B cell (primary cell): ENCODE data around the gene USP17L26. TPM values are rescaled to one million over a fixed set of nuclear protein-coding genes. Genes with fewer than 3 reads are reported as not detected.
"Not testable (repeated sequence)": the region's sequence is repeated elsewhere in the genome, so short reads cannot be mapped to it uniquely, and the experiment has no call there.

ENCODE experiments used
- ATAC-seq: fragments of 200-7000 bp; cut with Tn5 transposase; one replicate; pipeline ENCODE4 v1.10.0; 2021; ENCODE audit warnings: low read depth, mild to moderate bottlenecking, moderate number of reproducible peaks, moderate library complexity
- CTCF ChIA-PET: fragments of 350-600 bp; sonication (Branson Sonifier 250); formaldehyde crosslinking; loops from one replicate; lab custom pipeline; 2021; ENCODE audit warnings: antibody characterized with exemption, inconsistent platforms; lab: Charles Lee
- POLR2A ChIA-PET: fragments of 350-600 bp; sonication (Branson Sonifier 250); formaldehyde crosslinking; loops from one replicate; lab custom pipeline; 2021; ENCODE audit warnings: antibody characterized with exemption; lab: Charles Lee
- DNase-seq: peaks from one replicate; pipeline ENCODE4 v3.0.0; 2013
- H2AFZ ChIP-seq: 2 replicates; pipeline ENCODE4 v1.6.1; 2012; ENCODE audit warnings: mild to moderate bottlenecking, low read depth, low read length; ENCODE audit not compliant: insufficient read depth, poor library complexity, severe bottlenecking
- H3K27ac ChIP-seq, 2 donors: 1 replicate in 1 of 2; 2 replicates in 1 of 2; pipeline ENCODE4 v1.5.1; 2012 to 2013; ENCODE audit warnings: low read length in 2 of 2, mild to moderate bottlenecking in 2 of 2, moderate library complexity in 1 of 2
- H3K27me3 ChIP-seq, 4 experiments: fragments of 200-600 bp in 1 of 4; sonication (generic) in 1 of 4; replicated peaks in 1 of 4; 1 replicate in 2 of 4; 2 replicates in 2 of 4; pipeline versions ENCODE4 v1.6.1 to v1.7.0; 2013 to 2016; ENCODE audit warnings: low read length in 3 of 4, mild to moderate bottlenecking in 2 of 4, mixed read lengths in 1 of 4, moderate library complexity in 1 of 4; ENCODE audit not compliant: insufficient read depth in 4 of 4, control insufficient read depth in 3 of 4; ENCODE audit errors: control extremely low read depth in 1 of 4
- H3K36me3 ChIP-seq, 2 experiments: replicated peaks in 1 of 2; 1 replicate in 1 of 2; 2 replicates in 1 of 2; pipeline versions ENCODE4 v1.6.1 to v1.7.1; 2013; ENCODE audit warnings: low read length in 1 of 2; ENCODE audit not compliant: insufficient read depth in 2 of 2, control insufficient read depth in 1 of 2; ENCODE audit errors: control extremely low read depth in 1 of 2, extremely low read depth in 1 of 2
- H3K4me1 ChIP-seq, 2 donors: fragments of 200-600 bp in 1 of 2; sonication (generic) in 1 of 2; 1 replicate in 1 of 2; 2 replicates in 1 of 2; pipeline versions ENCODE4 v1.5.1 to v1.6.1; 2013 to 2017; ENCODE audit warnings: low read length in 2 of 2; ENCODE audit not compliant: control insufficient read depth in 2 of 2, insufficient read depth in 2 of 2
- H3K4me2 ChIP-seq: replicated peaks from 2 replicates; pipeline ENCODE3; 2012; ENCODE audit warnings: mild to moderate bottlenecking, low read depth, low read length; ENCODE audit not compliant: poor library complexity, severe bottlenecking
- H3K4me3 ChIP-seq, 5 experiments: fragments of 200-600 bp in 1 of 5; sonication (generic) in 1 of 5; 1 replicate in 3 of 5; 2 replicates in 2 of 5; pipeline versions ENCODE4 v1.5.1 to v1.7.0; 2011 to 2016; ENCODE audit warnings: low read length in 4 of 5, mild to moderate bottlenecking in 4 of 5, low read depth in 2 of 5, control low read depth in 1 of 5, moderate library complexity in 1 of 5; ENCODE audit not compliant: insufficient read depth in 1 of 5; ENCODE audit errors: control extremely low read depth in 1 of 5, extremely low read depth in 1 of 5
- H3K79me2 ChIP-seq: fragments of 200-600 bp; sonication (generic); one replicate; pipeline ENCODE4 v1.6.0; 2016; ENCODE audit warnings: low read length; ENCODE audit not compliant: control insufficient read depth, insufficient read depth
- H3K9ac ChIP-seq: fragments of 200-600 bp; sonication (generic); 2 replicates; pipeline ENCODE4 v1.6.1; 2017; ENCODE audit warnings: mild to moderate bottlenecking, low read length, moderate library complexity
- H3K9me3 ChIP-seq, 3 donors: one replicate each; pipeline versions ENCODE4 v1.6.1 to v1.7.1; 2013; ENCODE audit warnings: low read length in 2 of 3; ENCODE audit not compliant: control insufficient read depth in 2 of 3, insufficient read depth in 1 of 3; ENCODE audit errors: control extremely low read depth in 1 of 3
- H4K20me1 ChIP-seq: 2 replicates; pipeline ENCODE4 v1.6.0; 2012; ENCODE audit warnings: mild to moderate bottlenecking, low read length; ENCODE audit not compliant: insufficient read depth, control insufficient read depth, poor library complexity, severe bottlenecking
- H3K27ac Mint-ChIP-seq: one replicate; pipeline ENCODE4 v1.8.0; 2021; ENCODE audit warnings: mixed read lengths
- H3K27me3 Mint-ChIP-seq: one replicate; pipeline ENCODE4 v1.8.0; 2021; ENCODE audit warnings: mixed read lengths
- H3K4me1 Mint-ChIP-seq: one replicate; pipeline ENCODE4 v1.8.0; 2021; ENCODE audit warnings: mixed read lengths
- H3K4me3 Mint-ChIP-seq: one replicate; pipeline ENCODE4 v1.8.0; 2021; ENCODE audit warnings: mixed read lengths
- H3K9me3 Mint-ChIP-seq: one replicate; pipeline ENCODE4 v1.8.0; 2022; ENCODE audit warnings: mixed read lengths; ENCODE audit not compliant: insufficient read depth
- WGBS: methylation state at CpG from one replicate; pipeline ENCODE4 v1.1.5; 2013; ENCODE audit warnings: missing lambda C conversion rate; ENCODE audit not compliant: insufficient coverage; 5-methylcytosine and 5-hydroxymethylcytosine counted together
- intact Hi-C: fragments of 100-400 bp; cut with micrococcal nuclease; formaldehyde crosslinking; loops from one replicate; pipeline ENCODE4 v1.10.0; 2022
- polyA minus RNA-seq: library from RNA; depleted of rRNA, polyadenylated mRNA; stranded (reverse); fragments of >200 nt; gene quantifications from 2 replicates; pipeline ENCODE4 v1.2.3, GENCODE V29; 2012
- polyA plus RNA-seq: library from polyadenylated mRNA; depleted of rRNA; stranded (reverse); fragments of >200 nt; gene quantifications from 2 replicates; pipeline ENCODE4 v1.2.3, GENCODE V29; 2012
- total RNA-seq, 2 donors: library from RNA; stranded (reverse); fragments of 120-200 nt in 1 of 2; gene quantifications; 1 replicate in 1 of 2; 2 replicates in 1 of 2; pipeline versions ENCODE4 v1.2.3 to v1.2.4, GENCODE V29; 2013 to 2022

USP17L26 gene
- not detected in 2 replicates for total RNA-seq
- not detected for total RNA-seq (2013)
- polyA plus RNA-seq, result not detected in 2 replicates
- polyA minus RNA-seq, result not detected in 2 replicates

DNA sequence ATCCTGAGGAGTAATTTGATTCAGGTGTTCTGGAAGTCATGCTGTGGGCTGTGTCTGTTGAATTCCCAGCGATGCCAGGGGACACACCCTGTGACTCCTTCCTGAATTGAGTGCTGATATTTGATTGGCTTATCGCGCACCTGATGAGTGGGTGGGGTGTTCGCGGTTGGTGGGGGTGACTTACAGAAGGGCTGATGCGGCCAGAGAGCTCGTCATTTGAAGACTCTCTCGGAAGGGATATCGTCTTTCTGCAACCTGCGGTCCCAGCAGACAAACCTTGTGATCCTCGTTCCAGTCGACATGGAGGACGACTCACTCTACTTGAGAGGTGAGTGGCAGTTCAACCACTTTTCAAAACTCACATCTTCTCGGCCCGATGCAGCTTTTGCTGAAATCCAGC lies at the start of gene USP17L26:
Gene USP17L26 (plus strand): TSS at position 301 of the 400 bp plus-strand sequence. CDS start 0 bp downstream, at position 301.
- WGBS, result no CpG with 5 or more reads among the region's 15 CpGs
- H3K4me1 Mint-ChIP-seq, H3K9me3 ChIP-seq, H3K4me3 ChIP-seq, H3K27ac ChIP-seq, H3K4me1 ChIP-seq, H2AFZ ChIP-seq, H3K27me3 Mint-ChIP-seq, H3K27me3 ChIP-seq, H3K4me3 Mint-ChIP-seq, H3K79me2 ChIP-seq, H3K27ac Mint-ChIP-seq, POLR2A ChIA-PET, H3K9ac ChIP-seq, intact Hi-C loops, ATAC-seq, H4K20me1 ChIP-seq, DNase-seq, H3K36me3 ChIP-seq, H3K9me3 Mint-ChIP-seq, CTCF ChIA-PET, H3K4me2 ChIP-seq: not testable (repeated sequence)

DNA sequence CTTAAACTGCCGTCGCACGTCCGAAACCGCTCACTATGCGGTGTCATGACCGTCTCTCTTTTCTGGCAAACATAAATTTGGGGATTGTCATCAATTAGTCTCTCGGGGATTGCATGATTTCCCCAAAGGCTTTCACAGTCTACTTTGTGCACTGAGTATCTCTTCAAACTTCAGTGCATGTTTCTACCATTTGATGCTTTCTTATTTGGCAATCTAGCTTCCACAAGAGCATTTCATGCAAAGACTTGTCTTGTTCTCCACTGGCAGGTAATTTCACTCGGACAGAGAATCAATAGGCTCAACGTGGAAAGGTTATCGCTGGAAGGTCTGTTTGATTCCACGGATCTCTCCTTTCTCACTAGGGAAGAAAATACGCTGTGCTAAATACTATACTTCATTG lies 10.3 kb upstream of the USP17L26 start:
- H3K27ac Mint-ChIP-seq, H3K9ac ChIP-seq, H3K9me3 Mint-ChIP-seq, H3K36me3 ChIP-seq, H4K20me1 ChIP-seq, H3K27ac ChIP-seq, H3K4me3 ChIP-seq, H3K79me2 ChIP-seq, H3K9me3 ChIP-seq, POLR2A ChIA-PET, H3K27me3 Mint-ChIP-seq, H2AFZ ChIP-seq, intact Hi-C loops, H3K4me2 ChIP-seq, CTCF ChIA-PET, H3K4me1 Mint-ChIP-seq, DNase-seq, H3K4me1 ChIP-seq, ATAC-seq, H3K27me3 ChIP-seq, H3K4me3 Mint-ChIP-seq: not testable (repeated sequence)
- no CpG with 5 or more reads among the region's 13 CpGs for WGBS

DNA sequence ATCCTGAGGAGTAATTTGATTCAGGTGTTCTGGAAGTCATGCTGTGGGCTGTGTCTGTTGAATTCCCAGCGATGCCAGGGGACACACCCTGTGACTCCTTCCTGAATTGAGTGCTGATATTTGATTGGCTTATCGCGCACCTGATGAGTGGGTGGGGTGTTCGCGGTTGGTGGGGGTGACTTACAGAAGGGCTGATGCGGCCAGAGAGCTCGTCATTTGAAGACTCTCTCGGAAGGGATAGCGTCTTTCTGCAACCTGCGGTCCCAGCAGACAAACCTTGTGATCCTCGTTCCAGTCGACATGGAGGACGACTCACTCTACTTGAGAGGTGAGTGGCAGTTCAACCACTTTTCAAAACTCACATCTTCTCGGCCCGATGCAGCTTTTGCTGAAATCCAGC lies 9.6 kb upstream of the USP17L26 start, which contains the start of gene USP17L24:
Gene USP17L24 (plus strand): TSS at position 301 of the 400 bp plus-strand sequence. CDS start 0 bp downstream, at position 301.
- H3K27me3 Mint-ChIP-seq, H3K79me2 ChIP-seq, H2AFZ ChIP-seq, CTCF ChIA-PET, H3K4me3 ChIP-seq, H3K9ac ChIP-seq, H3K4me1 ChIP-seq, ATAC-seq, H3K36me3 ChIP-seq, H3K9me3 ChIP-seq, H3K27ac Mint-ChIP-seq, H3K4me2 ChIP-seq, H4K20me1 ChIP-seq, H3K27ac ChIP-seq, H3K27me3 ChIP-seq, intact Hi-C loops, DNase-seq, POLR2A ChIA-PET, H3K4me3 Mint-ChIP-seq, H3K4me1 Mint-ChIP-seq, H3K9me3 Mint-ChIP-seq: not testable (repeated sequence)
- WGBS, result no CpG with 5 or more reads among the region's 15 CpGs

DNA sequence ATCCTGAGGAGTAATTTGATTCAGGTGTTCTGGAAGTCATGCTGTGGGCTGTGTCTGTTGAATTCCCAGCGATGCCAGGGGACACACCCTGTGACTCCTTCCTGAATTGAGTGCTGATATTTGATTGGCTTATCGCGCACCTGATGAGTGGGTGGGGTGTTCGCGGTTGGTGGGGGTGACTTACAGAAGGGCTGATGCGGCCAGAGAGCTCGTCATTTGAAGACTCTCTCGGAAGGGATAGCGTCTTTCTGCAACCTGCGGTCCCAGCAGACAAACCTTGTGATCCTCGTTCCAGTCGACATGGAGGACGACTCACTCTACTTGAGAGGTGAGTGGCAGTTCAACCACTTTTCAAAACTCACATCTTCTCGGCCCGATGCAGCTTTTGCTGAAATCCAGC lies 4.8 kb upstream of the USP17L26 start, which contains the start of gene USP17L25:
Gene USP17L25 (plus strand): TSS at position 301 of the 400 bp plus-strand sequence. CDS start 0 bp downstream, at position 301.
- H3K36me3 ChIP-seq, DNase-seq, H3K4me1 Mint-ChIP-seq, H2AFZ ChIP-seq, H3K4me1 ChIP-seq, ATAC-seq, CTCF ChIA-PET, POLR2A ChIA-PET, H4K20me1 ChIP-seq, H3K27me3 ChIP-seq, H3K9me3 ChIP-seq, H3K4me3 ChIP-seq, H3K79me2 ChIP-seq, intact Hi-C loops, H3K9ac ChIP-seq, H3K27ac ChIP-seq, H3K9me3 Mint-ChIP-seq, H3K4me2 ChIP-seq, H3K27ac Mint-ChIP-seq, H3K27me3 Mint-ChIP-seq, H3K4me3 Mint-ChIP-seq: not testable (repeated sequence)
- no CpG with 5 or more reads among the region's 15 CpGs for WGBS
